GM23338 (cell line): ENCODE measurements around the gene CASQ1. TPM values are rescaled to one million over a fixed set of nuclear protein-coding genes. Genes with fewer than 3 reads are reported as not detected.
A peak's percentile ranks its signal among the peaks of the same experiment; 100 is the strongest.

Experiments used
- ATAC-seq: fragments of 200-7000 bp; cut with Tn5 transposase; 3 replicates; pipeline ENCODE4 v1.9.1; 2020
- DNase-seq: peaks from one replicate; pipeline ENCODE4 v3.0.0-alpha.2; 2015; ENCODE audit warnings: low spot score
- H2AFZ ChIP-seq: fragments of 200-600 bp; sonication (generic); 2 replicates; pipeline ENCODE4 v1.8.0; 2016; ENCODE audit warnings: antibody characterized with exemption, mild to moderate bottlenecking, moderate library complexity
- H3F3A ChIP-seq: fragments of 200-600 bp; sonication (generic); replicated peaks from 2 replicates; pipeline ENCODE4 v1.8.0; 2017; ENCODE audit warnings: antibody characterized with exemption, mixed run types, low read depth
- H3K27ac ChIP-seq: fragments of 200-600 bp; sonication (generic); 2 replicates; pipeline ENCODE4 v1.6.1; 2016; ENCODE audit warnings: low read depth
- H3K27me3 ChIP-seq: fragments of 200-600 bp; sonication (generic); 2 replicates; pipeline ENCODE4 v1.8.0; 2016; ENCODE audit warnings: mild to moderate bottlenecking, mixed run types, moderate library complexity; ENCODE audit not compliant: insufficient read depth
- H3K36me3 ChIP-seq: fragments of 200-600 bp; sonication (generic); 2 replicates; pipeline ENCODE4 v1.8.0; 2016; ENCODE audit warnings: mild to moderate bottlenecking; ENCODE audit not compliant: insufficient read depth
- H3K4me1 ChIP-seq: fragments of 200-600 bp; sonication (generic); 2 replicates; pipeline ENCODE4 v1.8.0; 2016; ENCODE audit warnings: mild to moderate bottlenecking, moderate library complexity; ENCODE audit not compliant: insufficient read depth
- H3K4me2 ChIP-seq: fragments of 200-600 bp; sonication (generic); 2 replicates; pipeline ENCODE4 v1.7.1; 2017; ENCODE audit warnings: mixed run types
- H3K4me3 ChIP-seq: fragments of 200-600 bp; sonication (generic); 2 replicates; pipeline ENCODE4 v1.6.1; 2016; ENCODE audit warnings: mixed run types
- H3K79me2 ChIP-seq: fragments of 200-600 bp; sonication (generic); replicated peaks from 2 replicates; pipeline ENCODE4 v1.8.0; 2017; ENCODE audit warnings: mild to moderate bottlenecking; ENCODE audit not compliant: insufficient read depth
- H3K9me2 ChIP-seq: fragments of 200-600 bp; sonication (generic); 2 replicates; pipeline ENCODE4 v1.8.0; 2017; ENCODE audit not compliant: insufficient read depth
- H4K20me1 ChIP-seq: fragments of 200-600 bp; sonication (generic); replicated peaks from 2 replicates; pipeline ENCODE4 v1.8.0; 2017; ENCODE audit warnings: mild to moderate bottlenecking; ENCODE audit not compliant: insufficient read depth
- H3K27ac Mint-ChIP-seq: 2 replicates; pipeline ENCODE4 v1.8.0; 2020; ENCODE audit warnings: inconsistent platforms, mild to moderate bottlenecking, moderate library complexity, mixed read lengths
- H3K27me3 Mint-ChIP-seq: 3 replicates; pipeline ENCODE4 v1.8.0; 2022; ENCODE audit warnings: low read depth, mild to moderate bottlenecking, moderate library complexity, mixed read lengths, inconsistent platforms; ENCODE audit not compliant: insufficient read depth, poor library complexity
- H3K36me3 Mint-ChIP-seq: 3 replicates; pipeline ENCODE4 v1.8.0; 2021; ENCODE audit warnings: low read depth, mild to moderate bottlenecking, inconsistent platforms, moderate library complexity, mixed read lengths
- H3K4me1 Mint-ChIP-seq: 3 replicates; pipeline ENCODE4 v1.8.0; 2020; ENCODE audit warnings: mild to moderate bottlenecking, inconsistent platforms, mixed read lengths
- H3K4me3 Mint-ChIP-seq: 3 replicates; pipeline ENCODE4 v1.8.0; 2021; ENCODE audit warnings: moderate library complexity, mild to moderate bottlenecking, inconsistent platforms, mixed read lengths
- H3K9me3 Mint-ChIP-seq: 3 replicates; pipeline ENCODE4 v1.8.0; 2020; ENCODE audit warnings: moderate library complexity, mild to moderate bottlenecking, inconsistent platforms, mixed read lengths
- POLR2AphosphoS5 ChIP-seq: IDR thresholded peaks from 2 replicates; pipeline ENCODE4 v1.6.1; 2016; ENCODE audit warnings: antibody characterized with exemption, low read depth
- STAT1 ChIP-seq: IDR thresholded peaks from one replicate; pipeline ENCODE4 v1.6.1; 2016; ENCODE audit warnings: antibody characterized with exemption; ENCODE audit not compliant: unreplicated experiment
- ZNF114 ChIP-seq: fragments of 250-450 bp; sonication (Bioruptor Pico); IDR thresholded peaks from 2 replicates; pipeline ENCODE4 v1.5.0; 2020; ENCODE audit warnings: mild to moderate bottlenecking, moderate library complexity
- ZNF462 ChIP-seq: fragments of 250-450 bp; sonication (Bioruptor Pico); IDR thresholded peaks from 2 replicates; pipeline ENCODE4 v1.5.0; 2020; ENCODE audit warnings: mild to moderate bottlenecking, moderate library complexity
- polyA plus RNA-seq: library from polyadenylated mRNA; unstranded; fragments of >200 nt; fragmentation: Nextera tagmentation; extraction: Ambion mirVana; gene quantifications from 2 replicates; pipeline ENCODE4 v1.2.1, GENCODE V29; 2016
- total RNA-seq: library from RNA; depleted of rRNA; stranded (reverse); fragments of >200 nt; shearing (Covaris generic); gene quantifications from 2 replicates; pipeline ENCODE4 v1.2.3, GENCODE V29; 2014
- TF ChIP-seq, protein P1 (sequence below): IDR thresholded peaks from 2 replicates; pipeline ENCODE4 v1.6.1; 2016; ENCODE audit warnings: antibody characterized with exemption

Gene CASQ1
- total and polyA plus RNA-seq, 2 experiments from 2014 or later: 1.1 to 2.8 TPM

- H3K27me3 Mint-ChIP-seq: peaks cover 7% of the 10 kb centered on the region
- no peaks in the 10 kb centered on the region for H3K27me3 ChIP-seq
Measured at GRCh38 chr1:160179336-160179735, 11.0 kb upstream of the CASQ1 start.

More at GRCh38 chr1:160179336-160179735, 11.0 kb upstream of the CASQ1 start:
- peaks cover 12% of the 10 kb centered on the region; the same call in 1 of the 2 replicates for H3K4me1 ChIP-seq
- Mint-ChIP-seq H3K4me3 (no peak overlapping the region), H3K9me3 (no peaks in the 10 kb centered on the region; the same call in 2 of the 3 replicates), H3K36me3 (no peaks in the 10 kb centered on the region; the same call in 2 of the 3 replicates), H3K4me1 (peaks cover 13% of the 10 kb centered on the region), H3K27ac (no peak overlapping the region)
- H3K79me2 ChIP-seq: no peaks in the 10 kb centered on the region
- no peak overlapping the region for H3K4me3 ChIP-seq
- H3K4me2 ChIP-seq: no peak overlapping the region
- H3K27ac ChIP-seq: no peak overlapping the region
- H4K20me1 ChIP-seq: no peaks in the 10 kb centered on the region
- ATAC-seq: no peak
- H2AFZ ChIP-seq: peak overlapping the region; percentile 69; the same call in 1 of the 2 replicates
- no peaks in the 10 kb centered on the region; the same call in 1 of the 2 replicates for H3K9me2 ChIP-seq
- no peaks in the 10 kb centered on the region for H3K36me3 ChIP-seq
- H3F3A ChIP-seq: no peaks in the 10 kb centered on the region
- DNase-seq: no peak
- TF ChIP-seq ZNF114 (CRISPR knock-in tag): no peak
- TF ChIP-seq STAT1: no peak
- TF ChIP-seq ZNF462 (CRISPR knock-in tag): no peak
- TF ChIP-seq, protein P1, sequence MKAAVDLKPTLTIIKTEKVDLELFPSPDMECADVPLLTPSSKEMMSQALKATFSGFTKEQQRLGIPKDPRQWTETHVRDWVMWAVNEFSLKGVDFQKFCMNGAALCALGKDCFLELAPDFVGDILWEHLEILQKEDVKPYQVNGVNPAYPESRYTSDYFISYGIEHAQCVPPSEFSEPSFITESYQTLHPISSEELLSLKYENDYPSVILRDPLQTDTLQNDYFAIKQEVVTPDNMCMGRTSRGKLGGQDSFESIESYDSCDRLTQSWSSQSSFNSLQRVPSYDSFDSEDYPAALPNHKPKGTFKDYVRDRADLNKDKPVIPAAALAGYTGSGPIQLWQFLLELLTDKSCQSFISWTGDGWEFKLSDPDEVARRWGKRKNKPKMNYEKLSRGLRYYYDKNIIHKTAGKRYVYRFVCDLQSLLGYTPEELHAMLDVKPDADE: no peak
- no peak for TF ChIP-seq POLR2AphosphoS5
